Upper lobe of left lung (tissue), 4 donors: ENCODE measurements around the gene THEMIS.

ENCODE experiments used
- CTCF ChIP-seq, 6 experiments: fragments of 450-650 bp in 4 of 6; fragments of 200-600 bp in 2 of 6; sonication (generic) in 2 of 6; IDR thresholded peaks; one replicate each; pipeline ENCODE4 v1.5.1; 2016 to 2019; ENCODE audit warnings: antibody characterized with exemption in 6 of 6
- EP300 ChIP-seq, 4 donors: sonication (generic); formaldehyde crosslinking; IDR thresholded peaks; one replicate each; pipeline ENCODE4 v1.5.1; 2017; ENCODE audit warnings: antibody characterized with exemption in 4 of 4, control low read depth in 2 of 4
- POLR2A ChIP-seq, 4 donors: fragments of 450-650 bp; IDR thresholded peaks; one replicate each; pipeline ENCODE4 v1.5.1; 2016 to 2017; ENCODE audit warnings: antibody characterized with exemption in 4 of 4, mild to moderate bottlenecking in 2 of 4
- POLR2AphosphoS5 ChIP-seq, 2 donors: sonication (generic); formaldehyde crosslinking; IDR thresholded peaks; one replicate each; pipeline ENCODE4 v1.5.1; 2017; ENCODE audit warnings: antibody characterized with exemption in 2 of 2

- TF ChIP-seq CTCF (IDR thresholded peaks at IDR 0.05) (no peak), POLR2A (IDR thresholded peaks at IDR 0.05) (no peak), POLR2AphosphoS5 (IDR thresholded peaks at IDR 0.05) (no peak), EP300 (IDR thresholded peaks at IDR 0.05) (no peak)
Observed at GRCh38 chr6:127912914-127913313, 12.1 kb upstream of the THEMIS start.
